ENCODE data around the gene APC2.

The APC2 gene

DNA sequence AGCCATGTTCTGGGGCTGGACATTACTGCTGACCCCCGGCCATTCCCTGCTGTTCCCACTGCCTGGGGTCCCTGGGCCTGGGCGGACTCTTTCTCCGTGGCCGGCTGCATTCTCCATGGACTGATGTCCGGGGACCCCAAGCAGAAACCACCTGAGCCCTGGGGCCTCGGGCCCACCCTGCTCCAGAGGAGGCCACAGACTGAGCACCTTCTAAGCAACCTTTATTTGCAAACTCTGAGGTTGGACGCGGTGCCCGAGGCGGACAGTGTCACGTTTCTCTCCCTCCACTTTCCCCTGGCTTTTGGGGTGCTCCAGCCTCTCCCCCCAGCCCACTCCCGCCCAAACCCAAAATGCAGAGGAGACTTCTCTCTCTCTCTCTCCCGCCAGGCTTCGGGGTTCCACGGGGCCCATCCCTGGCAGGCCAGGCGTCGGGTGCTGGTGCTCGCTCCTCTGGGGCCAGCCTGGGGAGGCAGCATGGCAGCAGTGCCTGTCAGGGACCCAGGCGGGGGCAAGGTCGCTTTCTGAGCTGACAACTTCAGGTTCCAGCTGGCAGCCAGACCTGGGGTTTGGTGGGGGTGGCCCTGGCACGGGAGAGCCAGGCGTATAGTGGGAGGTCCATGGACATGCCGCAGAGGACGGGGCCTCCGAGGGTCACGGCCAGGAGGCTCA lies 31.4 kb downstream of the APC2 start:
- no peak for DNase-seq (ENCODE audit: low read depth, low spot score)

DNA sequence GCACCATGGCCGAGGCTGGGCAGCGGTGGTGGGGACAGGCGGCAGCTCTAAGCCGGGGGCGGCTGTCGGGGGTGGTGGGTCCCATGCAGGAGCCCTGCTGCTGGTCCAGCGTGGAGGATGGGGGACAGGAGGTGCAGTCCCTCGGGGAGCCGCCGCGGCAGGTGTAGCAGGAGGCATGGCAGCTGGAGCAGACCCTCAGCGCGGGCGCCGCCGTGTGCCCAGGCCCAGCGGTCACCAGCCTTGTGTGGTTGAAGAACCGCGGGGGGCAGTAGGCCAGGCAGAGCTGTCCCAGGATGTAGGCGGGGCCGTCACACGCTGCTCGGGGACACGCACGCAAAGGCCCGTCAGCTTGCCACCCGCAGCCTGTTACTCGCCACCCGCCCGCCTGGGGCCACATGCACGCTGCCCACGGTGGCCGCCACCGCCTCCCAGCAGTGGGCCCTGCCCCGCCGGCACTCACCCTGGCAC lies 32.0 kb downstream of the APC2 start:
- no peak for DNase-seq (ENCODE audit: low read depth, low spot score)

DNA sequence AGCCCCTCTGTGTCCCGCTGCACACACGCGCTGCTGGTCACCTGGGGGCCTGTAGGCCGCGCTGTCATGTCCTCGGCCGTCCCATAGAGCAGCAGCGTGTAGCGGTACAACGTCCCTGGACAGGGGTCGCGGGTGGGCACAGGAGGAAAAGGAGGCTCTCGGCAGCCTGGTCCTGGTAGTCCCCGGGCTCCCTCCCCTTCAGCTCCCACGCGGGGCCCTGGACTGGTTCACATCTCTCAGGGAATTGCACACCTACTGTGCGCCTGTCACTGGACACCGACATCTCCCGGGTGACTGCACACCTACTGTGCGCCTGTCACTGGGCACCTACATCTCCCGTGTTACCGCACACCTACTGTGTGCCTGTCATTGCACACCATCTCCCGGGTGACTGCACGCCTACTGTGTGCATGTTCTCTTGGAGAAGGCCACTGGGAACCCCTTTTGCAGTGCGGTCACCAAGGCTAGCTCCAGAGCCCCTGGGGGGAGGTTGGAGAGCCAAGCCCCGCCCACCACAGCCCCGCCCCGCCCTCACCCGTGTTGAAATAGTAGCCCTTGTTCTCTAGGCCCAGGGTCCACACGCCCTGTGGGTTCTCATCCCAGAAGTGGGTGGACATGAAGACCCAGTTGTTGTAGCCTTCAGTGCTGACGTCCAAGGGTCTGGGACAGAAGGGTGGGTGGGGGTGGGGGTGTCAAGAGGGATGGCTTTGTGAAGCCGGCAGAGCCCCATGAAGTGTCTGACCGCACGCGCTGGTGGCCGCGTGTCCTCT lies 32.6 kb downstream of the APC2 start:
- DNase-seq (ENCODE audit: low read depth, low spot score) = no peak

DNA sequence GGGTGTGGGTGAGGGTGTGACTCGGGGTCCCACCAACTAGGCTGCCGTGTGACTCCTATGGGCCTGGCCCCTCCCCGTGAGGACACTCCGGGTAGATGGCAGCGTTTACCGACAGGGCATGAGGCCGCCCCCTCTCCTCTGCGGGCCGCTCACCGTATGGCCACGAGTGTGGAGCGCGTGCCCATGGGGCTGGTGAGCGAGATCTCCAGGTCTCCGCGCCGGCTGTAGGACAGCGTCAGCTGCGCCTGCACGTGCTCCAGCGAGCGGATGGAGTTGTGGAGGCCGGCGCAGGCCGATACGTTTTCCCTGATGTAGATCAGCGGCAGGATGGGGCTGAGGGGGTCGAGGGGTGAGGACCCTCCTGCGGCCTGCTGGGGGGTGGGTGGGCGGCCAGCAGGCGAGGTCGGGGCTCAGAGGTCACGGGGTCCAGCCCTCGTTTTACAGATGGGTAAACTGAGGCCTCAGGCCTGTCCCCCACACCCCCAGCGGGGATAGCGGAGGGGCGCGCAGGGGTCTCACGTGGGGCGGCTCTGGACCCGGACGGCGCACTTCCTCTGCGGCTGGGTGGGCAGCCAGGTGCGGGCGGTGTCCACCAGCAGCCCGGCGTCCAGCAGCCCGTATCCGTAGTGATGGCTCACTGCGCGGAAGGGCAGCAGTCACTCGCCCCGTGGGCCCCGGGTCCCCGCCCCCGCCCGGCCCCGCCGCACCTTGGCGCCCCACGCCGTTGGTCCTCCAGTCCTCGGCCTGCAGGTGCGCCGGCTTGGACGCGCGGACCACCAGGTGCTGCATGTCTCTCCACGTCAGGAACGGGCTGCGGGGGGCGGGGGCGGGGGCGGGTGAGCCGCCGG lies 33.4 kb downstream of the APC2 start:
- DNase-seq (ENCODE audit: low read depth, low spot score) = no peak

DNA sequence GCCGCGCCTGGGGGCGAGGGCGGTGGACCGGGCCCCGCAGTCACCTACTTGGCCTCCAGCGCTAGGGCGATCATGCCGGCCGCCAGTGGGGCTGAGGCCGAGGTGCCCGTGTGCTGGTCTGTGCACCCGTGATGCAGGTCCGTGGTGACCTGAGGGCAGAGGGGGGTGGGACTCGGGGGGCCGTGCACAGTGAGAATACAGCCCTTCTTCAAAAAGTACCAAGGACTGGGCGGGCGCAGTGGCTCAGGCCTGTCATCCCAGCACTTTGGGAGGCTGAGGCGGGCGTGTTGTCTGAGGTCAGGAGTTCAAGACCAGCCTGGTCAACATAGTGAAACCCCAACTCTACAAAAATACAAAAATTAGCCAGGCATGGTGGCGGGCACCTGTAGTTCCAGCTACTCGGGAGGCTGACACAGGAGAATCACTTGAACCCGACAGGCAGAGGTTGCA lies 34.1 kb downstream of the APC2 start:
- DNase-seq (ENCODE audit: low read depth, low spot score) = no peak

DNA sequence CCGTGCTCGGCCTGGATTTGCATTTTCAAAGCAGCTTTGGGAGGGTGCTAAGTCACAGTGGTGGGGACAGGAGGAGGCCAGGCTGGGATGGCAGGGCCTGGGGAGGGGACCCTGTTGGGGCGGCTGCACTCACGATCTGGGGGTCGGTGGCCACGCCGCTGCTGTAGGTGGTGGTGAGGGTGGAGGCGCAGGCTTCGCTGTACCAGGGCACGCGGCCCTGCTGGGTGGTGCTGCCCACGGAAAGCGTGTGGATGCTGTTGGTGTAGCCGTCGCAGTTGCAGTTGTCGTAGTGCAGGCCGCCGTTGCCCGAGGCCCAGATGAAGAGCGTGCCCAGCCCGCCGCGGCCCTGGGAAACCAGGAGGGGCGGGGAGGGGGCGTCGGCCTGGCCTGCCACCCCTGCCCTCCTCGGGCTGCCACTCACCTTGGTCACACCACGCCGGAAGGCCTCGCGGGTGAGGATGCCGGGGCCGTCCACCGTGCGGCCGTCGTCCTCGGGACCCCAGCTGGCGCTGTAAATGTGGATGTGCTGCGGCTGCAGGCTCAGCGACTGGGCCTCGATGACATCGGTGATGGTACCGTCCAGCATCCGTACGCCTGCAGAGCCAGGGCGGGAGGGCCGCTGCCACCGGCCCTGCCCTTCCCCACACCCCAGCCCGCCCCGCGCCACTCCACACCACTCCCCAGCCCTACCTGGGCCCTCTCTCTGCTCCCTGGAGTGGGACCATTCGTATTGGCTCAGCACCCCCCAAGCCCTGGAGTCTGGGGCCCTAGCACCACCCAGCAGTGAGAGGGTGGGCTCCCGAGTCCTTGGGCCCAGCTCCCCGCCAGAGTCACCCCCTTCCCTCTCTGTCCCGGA lies 37.0 kb downstream of the APC2 start:
- no peak for DNase-seq (ENCODE audit: low read depth, low spot score)

DNA sequence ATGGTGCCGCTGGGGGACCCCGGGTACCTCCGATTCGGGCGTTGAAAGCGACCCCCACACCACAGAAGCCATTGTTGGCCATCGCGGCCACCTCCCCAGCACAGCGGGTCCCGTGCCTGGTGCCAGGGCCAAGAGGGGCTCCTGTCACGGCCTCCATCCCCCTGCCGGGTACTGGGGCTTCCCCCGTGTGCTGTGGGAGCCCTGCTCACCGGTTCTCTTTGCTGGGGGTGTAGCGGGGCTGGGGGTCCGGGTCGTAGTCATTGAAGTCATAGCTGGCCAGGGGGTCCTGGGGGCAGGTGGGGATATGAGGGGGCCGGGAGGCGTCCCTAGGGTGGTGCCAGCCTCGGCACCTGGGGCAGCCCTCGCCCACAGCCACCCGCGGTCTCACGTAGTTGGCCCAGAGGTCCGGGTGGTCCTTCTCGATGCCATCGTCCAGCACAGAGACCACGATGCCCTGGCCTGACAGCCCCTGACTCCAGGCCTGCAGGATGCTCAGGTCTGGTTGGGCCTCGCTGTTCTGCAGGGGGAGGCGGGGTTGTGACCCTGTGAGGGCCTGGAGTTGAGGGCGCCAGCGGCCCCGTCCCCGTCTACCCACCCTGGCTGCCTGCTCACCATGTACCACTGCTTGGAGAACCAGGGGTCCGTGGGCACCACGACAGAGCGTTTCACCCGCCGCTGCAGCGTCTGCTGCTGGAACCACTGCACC lies 37.8 kb downstream of the APC2 start:
- no peak for DNase-seq (ENCODE audit: low read depth, low spot score)

DNA sequence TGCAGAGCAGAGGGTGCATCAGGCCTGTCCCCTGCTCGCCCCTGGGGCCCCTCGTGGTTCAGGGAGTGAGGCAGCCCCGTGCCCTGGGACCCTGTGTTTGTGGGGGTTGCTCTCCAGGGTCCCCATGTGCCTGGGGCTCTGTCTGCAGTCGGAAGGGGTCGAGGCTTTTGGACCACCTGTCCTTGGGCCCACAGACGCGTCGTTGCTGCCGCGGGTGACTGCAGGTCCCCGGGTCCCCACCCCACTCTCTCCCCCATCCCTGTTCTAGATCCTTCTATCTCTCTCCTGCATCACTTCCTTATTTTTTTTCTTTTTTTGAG lies 38.3 kb downstream of the APC2 start:
- no peak for DNase-seq (ENCODE audit: low read depth, low spot score)

DNA sequence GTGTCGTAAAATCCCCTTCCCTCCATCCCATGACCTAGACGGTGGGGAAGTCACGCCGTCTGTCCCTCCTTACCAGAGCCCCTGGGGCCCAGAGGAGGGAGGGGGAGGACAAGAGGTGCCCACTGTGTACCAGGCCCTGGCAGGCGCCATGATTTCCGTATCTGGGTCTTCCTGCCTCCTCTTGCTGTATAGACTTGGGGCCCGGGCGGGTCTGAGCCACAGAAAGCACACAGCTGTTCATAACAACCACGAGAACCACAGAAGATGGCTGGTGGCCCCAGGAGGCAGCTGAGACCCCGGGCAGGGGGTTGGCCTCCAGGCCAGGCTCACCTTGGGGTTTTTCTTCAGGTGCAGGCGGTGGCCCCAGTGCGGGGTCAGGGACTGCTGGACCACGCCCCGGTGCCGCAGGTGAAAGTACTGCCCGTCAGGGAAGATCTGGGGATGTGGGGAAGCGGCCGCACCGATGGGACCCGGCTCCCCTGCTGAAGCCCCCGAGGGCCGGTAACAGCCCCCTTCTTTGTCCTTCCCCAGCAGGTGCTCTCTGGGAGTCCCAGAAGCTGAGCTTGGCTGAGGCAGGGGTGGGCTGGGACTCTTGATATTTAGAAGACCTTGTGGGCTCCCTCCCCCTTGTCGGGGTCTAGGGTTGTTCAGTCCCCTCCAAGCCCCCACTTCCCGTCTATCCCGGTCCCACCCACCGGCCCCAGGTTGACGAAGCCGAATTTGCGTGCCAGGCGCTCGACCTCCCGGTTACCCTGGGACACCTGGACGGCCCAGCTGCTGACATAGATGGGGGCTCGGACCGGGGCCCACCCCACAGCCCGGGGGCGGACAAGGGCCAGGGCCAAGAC lies 39.8 kb downstream of the APC2 start:
- DNase-seq (ENCODE audit: low read depth, low spot score) = no peak

DNA sequence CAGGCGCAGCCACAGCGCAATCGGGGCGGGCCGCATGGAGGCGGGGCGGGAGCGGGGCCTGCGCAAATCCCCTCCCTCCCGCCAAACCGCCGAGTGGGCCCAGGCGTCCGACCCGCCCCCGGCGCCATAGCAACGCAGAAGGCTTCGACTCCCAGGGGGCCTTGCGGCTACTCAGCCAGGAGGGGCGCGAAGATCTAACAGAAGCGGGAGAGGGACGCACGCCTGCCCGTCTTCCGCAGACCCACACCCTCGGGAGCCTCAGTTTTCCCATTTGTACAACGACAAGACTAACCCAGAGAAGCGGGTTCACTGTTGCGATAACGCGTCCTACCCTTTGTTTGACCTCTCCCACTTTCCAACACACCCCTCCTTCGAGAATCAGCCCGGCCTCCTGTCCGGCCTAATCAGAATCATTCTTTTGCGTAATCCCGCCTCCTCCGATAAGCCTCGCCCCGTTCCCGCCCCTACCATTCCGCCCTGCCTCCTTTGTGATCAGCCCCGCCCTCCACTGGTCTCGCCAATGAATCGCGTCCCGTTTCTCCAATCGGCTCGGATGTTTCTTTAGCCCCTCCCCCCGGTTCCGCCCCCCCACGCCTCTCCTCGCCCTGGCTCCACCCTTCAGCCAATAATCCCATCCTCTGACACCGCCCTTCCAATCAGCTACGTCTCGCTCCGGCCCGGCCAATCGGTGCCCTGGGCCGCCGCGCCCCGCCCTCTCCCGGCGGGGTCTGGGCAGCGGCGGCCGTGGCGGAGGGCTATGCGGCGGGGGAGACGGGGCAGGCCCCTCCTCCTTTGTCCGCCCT lies 40.6 kb downstream of the APC2 start, which contains the start of gene PCSK4:
Gene PCSK4 (minus strand): TSS at position 40 of the 803 bp plus-strand sequence. CDS start 4 bp downstream, at position 36.
- DNase-seq (ENCODE audit: low read depth, low spot score) = peak; percentile 95

DNA sequence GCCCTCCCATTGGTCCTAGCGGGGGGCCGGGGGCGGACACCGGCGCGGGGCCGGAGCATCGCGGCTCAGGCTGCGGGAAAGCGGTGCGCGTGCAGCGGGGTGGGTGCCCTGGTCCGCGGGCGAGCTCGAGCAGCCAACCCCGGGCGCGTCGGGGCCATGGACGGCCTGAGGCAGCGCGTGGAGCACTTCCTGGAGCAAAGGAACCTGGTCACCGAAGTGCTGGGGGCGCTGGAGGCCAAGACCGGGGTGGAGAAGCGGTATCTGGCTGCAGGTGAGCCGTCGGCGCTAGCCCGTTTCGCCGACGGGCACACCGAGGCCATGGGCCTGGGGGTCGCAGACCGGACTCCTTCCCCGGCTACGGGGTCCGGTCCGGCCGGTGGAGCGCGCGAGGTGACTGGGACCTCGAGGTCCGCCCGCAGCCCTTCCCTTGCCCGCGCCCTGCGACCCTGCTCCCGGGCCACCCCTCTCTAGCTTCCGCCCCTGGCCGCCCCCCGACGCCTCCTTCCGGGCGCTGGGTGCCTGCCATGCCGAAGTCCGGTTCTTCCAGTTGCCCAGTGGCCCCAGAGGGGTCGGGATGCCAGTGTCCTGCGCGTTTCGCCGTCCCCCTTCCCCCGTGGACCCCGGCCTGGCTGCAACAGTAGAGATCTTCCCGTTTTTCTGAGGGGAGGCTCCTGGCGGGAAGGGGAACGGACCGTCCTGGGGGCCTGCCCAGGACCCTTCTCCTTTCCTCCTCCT lies 41.4 kb downstream of the APC2 start, which contains the start of gene REEP6:
Gene REEP6 (plus strand): TSS at position 68 of the 735 bp plus-strand sequence. CDS start 89 bp downstream, at position 157.
- DNase-seq (ENCODE audit: low read depth, low spot score) = no peak

DNA sequence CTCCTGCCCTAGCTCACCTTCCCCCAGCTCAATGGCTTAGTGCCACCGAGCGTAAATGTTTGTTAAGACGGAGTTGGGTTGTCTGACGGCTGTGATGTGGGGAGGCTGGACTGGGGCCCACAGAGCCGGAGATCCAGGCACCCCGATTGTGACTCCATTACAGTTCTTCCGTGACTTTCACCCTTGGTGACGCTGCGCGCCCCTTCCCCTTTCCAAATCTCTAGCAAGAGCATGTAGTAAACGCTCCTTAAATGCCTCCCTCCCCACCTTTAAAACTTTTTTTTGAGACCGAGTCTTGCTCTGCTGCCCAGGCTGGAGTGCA lies 41.9 kb downstream of the APC2 start:
- no peak for DNase-seq (ENCODE audit: low read depth, low spot score)

DNA sequence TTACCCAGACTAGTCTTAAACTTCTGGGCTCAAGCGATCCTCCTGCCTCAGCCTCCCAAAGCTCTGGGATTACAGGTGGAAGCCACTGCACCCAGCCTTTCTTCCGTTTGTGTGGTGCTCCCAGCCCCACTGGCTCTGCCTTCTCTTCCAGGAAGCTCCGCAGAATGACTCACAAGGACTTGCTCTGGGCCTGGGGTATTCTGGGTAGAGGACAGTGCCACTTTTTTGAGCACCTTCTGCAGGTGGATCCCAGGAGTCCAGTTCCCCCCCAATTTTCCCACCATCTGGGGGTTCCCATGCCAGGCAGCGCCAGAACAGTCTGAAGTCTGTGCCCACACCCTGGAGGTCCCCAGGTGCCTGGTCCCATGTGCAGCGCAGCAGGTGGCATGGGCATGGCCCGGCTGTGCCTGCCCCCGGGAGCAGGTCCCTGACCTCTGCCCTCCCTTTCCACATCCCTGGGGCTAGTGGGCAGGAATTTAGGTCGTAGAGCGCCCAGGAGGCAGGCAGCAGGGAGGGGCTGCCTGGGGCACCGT lies 42.6 kb downstream of the APC2 start:
- no peak for DNase-seq (ENCODE audit: low read depth, low spot score)

DNA sequence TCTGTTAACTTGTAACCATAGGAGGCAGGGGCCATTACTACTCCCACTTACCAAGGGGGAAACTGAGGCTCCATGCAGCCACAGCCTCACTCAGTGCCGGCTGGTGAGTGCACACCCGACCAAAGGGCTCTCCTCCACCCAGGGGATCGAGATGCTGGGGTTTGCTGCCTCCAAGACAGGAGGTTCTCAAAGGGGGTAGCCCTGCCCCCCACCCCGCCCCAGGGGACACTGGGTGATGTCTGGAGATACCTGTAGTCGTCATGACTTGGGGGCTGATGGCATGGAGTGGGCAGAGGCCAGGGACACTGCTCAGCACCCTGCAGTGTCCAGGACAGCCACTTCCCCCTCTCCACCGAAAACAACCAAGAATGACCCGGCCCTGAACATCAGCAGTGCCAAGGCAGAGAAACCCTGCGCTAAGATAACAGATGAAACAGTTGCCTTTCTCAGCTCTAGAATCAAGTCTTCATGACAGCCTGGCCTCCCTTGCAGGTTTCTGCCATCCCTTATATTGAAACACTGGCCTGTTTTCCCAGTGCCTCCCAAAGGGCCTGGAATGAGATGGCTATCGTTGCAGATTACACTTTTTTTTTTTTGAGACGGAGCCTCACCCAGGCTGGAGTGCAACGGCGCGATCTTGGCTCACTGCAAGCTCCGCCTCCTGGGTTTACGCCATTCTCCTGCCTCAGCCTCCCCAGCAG lies 44.3 kb downstream of the APC2 start:
- DNase-seq (ENCODE audit: low read depth, low spot score) = no peak

DNA sequence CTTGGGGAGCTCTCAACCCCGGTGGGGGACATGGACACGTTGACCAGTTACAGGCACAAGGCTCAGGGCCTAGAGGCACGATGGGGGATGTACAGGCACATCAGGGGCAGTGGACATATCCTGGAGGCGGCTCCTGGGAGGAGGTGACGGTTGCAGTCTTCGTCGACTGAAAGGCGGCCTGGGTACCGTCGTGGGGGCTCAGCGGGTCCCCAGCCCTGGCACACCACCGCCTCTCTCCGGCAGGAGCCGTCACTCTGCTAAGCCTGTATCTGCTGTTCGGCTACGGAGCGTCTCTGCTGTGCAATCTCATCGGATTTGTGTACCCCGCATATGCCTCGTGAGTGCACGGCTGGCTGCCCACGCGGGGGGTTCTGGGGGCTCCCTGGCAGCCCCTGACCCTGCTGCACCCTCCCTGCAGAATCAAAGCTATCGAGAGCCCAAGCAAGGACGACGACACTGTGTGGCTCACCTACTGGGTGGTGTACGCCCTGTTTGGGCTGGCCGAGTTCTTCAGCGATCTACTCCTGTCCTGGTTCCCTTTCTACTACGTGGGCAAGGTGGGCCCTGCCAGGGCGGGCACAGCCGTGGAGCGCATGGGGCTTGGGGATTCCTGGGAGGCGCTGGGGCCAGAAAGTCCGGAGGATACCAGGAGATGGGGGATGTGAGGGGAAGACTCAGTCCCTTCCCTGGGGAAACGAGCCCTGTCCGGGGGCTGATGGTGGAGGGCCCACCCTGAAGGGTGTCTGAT lies 45.3 kb downstream of the APC2 start:
- DNase-seq (ENCODE audit: low read depth, low spot score) = no peak

All from activated CD4-positive, CD25-positive, alpha-beta regulatory T cell treated with anti-CD3 and anti-CD28 coated beads, Interleukin-2, amount 50 U/mL, for 16 hours (primary cell).